K562 (cell line): Measurements from ENCODE around the gene HSPA1L. TPM values are rescaled to one million over a fixed set of nuclear protein-coding genes. Genes with fewer than 3 reads are reported as not detected.
A peak's percentile ranks its signal among the peaks of the same experiment; 100 is the strongest.

Experiments used
- ARID3A ChIP-seq: IDR thresholded peaks from 2 replicates; pipeline ENCODE4 v1.6.1; 2012; ENCODE audit warnings: low read depth, low read length, improper control_type of control experiment, borderline replicate concordance
- CEBPB ChIP-seq: fragments of 450-650 bp; IDR thresholded peaks from 2 replicates; pipeline ENCODE4 v1.6.1; 2016; ENCODE audit warnings: missing genetic modification characterization, missing compliant biosample characterization
- COPS2 ChIP-seq: fragments of 450-650 bp; conservative IDR thresholded peaks from 2 replicates; pipeline ENCODE4 v1.6.1; 2016; ENCODE audit warnings: mild to moderate bottlenecking, moderate library complexity
- CREB1 ChIP-seq, 2 experiments: sonication (generic) in 1 of 2; formaldehyde crosslinking in 1 of 2; IDR thresholded peaks; 2 replicates each; pipeline versions ENCODE4 v1.6.1 to v1.8.0; 2012 to 2022; ENCODE audit warnings: inconsistent platforms in 1 of 2, mild to moderate bottlenecking in 1 of 2, missing genetic modification reagents in 1 of 2, moderate library complexity in 1 of 2
- FOXA1 ChIP-seq: fragments of 450-650 bp; IDR thresholded peaks from 2 replicates; pipeline ENCODE4 v1.6.1; 2016; ENCODE audit warnings: mild to moderate bottlenecking, borderline replicate concordance
- FOXK1 ChIP-seq: sonication (generic); formaldehyde crosslinking; IDR thresholded peaks from 2 replicates; pipeline ENCODE4 v1.8.0; 2022; ENCODE audit warnings: missing genetic modification reagents, mild to moderate bottlenecking, borderline replicate concordance
- HCFC1 ChIP-seq: IDR thresholded peaks from 2 replicates; pipeline ENCODE4 v1.6.1; 2012; ENCODE audit warnings: low read depth, low read length, improper control_type of control experiment
- HIVEP1 ChIP-seq: fragments of 250-450 bp; sonication (Bioruptor Pico); IDR thresholded peaks from 2 replicates; pipeline ENCODE4 v1.4.0; 2020; ENCODE audit warnings: mild to moderate bottlenecking
- HMGN3 ChIP-seq: IDR thresholded peaks from 2 replicates; pipeline ENCODE4 v1.6.1; 2011; ENCODE audit warnings: borderline replicate concordance, low read depth, mild to moderate bottlenecking, mixed read lengths, low read length; ENCODE audit not compliant: insufficient read length; ENCODE audit errors: extremely low read depth
- MXI1 ChIP-seq: IDR thresholded peaks from 2 replicates; pipeline ENCODE4 v1.6.1; 2011; ENCODE audit warnings: low read depth, mild to moderate bottlenecking, improper control_type of control experiment, low read length
- NFRKB ChIP-seq: fragments of 450-650 bp; IDR thresholded peaks from 2 replicates; pipeline ENCODE4 v1.6.1; 2016; ENCODE audit warnings: low read depth
- POLR3A ChIP-seq: IDR thresholded peaks from 2 replicates; pipeline ENCODE4 v1.6.1; 2011; ENCODE audit warnings: borderline replicate concordance, mild to moderate bottlenecking, moderate library complexity; ENCODE audit not compliant: insufficient read length, insufficient read depth; ENCODE audit errors: extremely low read depth
- POU5F1 ChIP-seq: fragments of 150-350 bp; IDR thresholded peaks from 2 replicates; pipeline ENCODE4 v1.6.1; 2014; ENCODE audit warnings: borderline replicate concordance, low read length, low read depth, mild to moderate bottlenecking; ENCODE audit not compliant: partially characterized antibody
- RAD21 ChIP-seq, 2 experiments: fragments of 250-450 bp in 1 of 2; fragments of 450-650 bp in 1 of 2; sonication (Bioruptor Pico) in 1 of 2; formaldehyde crosslinking in 1 of 2; IDR thresholded peaks in 1 of 2; conservative IDR thresholded peaks in 1 of 2; 2 replicates each; pipeline versions ENCODE4 v1.4.0 to v1.8.0; 2020 to 2022; ENCODE audit warnings: mild to moderate bottlenecking in 2 of 2, moderate library complexity in 1 of 2
- RAD51 ChIP-seq: fragments of 450-650 bp; IDR thresholded peaks from 2 replicates; pipeline ENCODE4 v1.7.1; 2016; ENCODE audit warnings: low read depth, mild to moderate bottlenecking, borderline replicate concordance
- RBFOX2 ChIP-seq: fragments of 200-400 bp; formaldehyde crosslinking; IDR thresholded peaks from 2 replicates; pipeline ENCODE4 v1.6.1; 2017; ENCODE audit warnings: low read depth, mild to moderate bottlenecking, low read length, moderate library complexity
- RCOR1 ChIP-seq, 2 experiments: IDR thresholded peaks; 2 replicates each; pipeline ENCODE4 v1.6.1; 2012; ENCODE audit warnings: low read depth in 2 of 2, low read length in 2 of 2, borderline replicate concordance in 1 of 2, improper control_type of control experiment in 1 of 2
- RFX1 ChIP-seq: fragments of 450-650 bp; IDR thresholded peaks from 2 replicates; pipeline ENCODE4 v1.6.1; 2016; ENCODE audit warnings: mild to moderate bottlenecking, moderate library complexity
- RNF2 ChIP-seq: sonication (generic); IDR thresholded peaks from 2 replicates; pipeline ENCODE4 v1.6.1; 2016
- TAF9B ChIP-seq: fragments of 450-650 bp; IDR thresholded peaks from 2 replicates; pipeline ENCODE4 v1.6.1; 2018; ENCODE audit warnings: mild to moderate bottlenecking; ENCODE audit not compliant: partially characterized antibody
- TCF15 ChIP-seq: fragments of 250-450 bp; sonication (Bioruptor Pico); IDR thresholded peaks from 2 replicates; pipeline ENCODE4 v1.8.0; 2022; ENCODE audit warnings: moderate library complexity, mild to moderate bottlenecking, inconsistent platforms
- TEAD4 ChIP-seq, 2 experiments: sonication (generic) in 1 of 2; formaldehyde crosslinking in 1 of 2; IDR thresholded peaks; 2 replicates each; pipeline versions ENCODE4 v1.6.1 to v1.8.0; 2012 to 2022; ENCODE audit warnings: borderline replicate concordance in 1 of 2, inconsistent platforms in 1 of 2, low read length in 1 of 2, mild to moderate bottlenecking in 1 of 2, missing genetic modification reagents in 1 of 2
- TRIM25 ChIP-seq: fragments of 450-650 bp; IDR thresholded peaks from 2 replicates; pipeline ENCODE4 v1.7.0; 2016; ENCODE audit warnings: borderline replicate concordance
- ZKSCAN1 ChIP-seq: fragments of 150-350 bp; IDR thresholded peaks from 2 replicates; pipeline ENCODE4 v1.6.1; 2016; ENCODE audit warnings: low read depth, low read length
- ZNF174 ChIP-seq: fragments of 250-450 bp; sonication (Bioruptor Pico); IDR thresholded peaks from 2 replicates; pipeline ENCODE4 v1.4.0; 2020; ENCODE audit warnings: mild to moderate bottlenecking
- polyA plus RNA-seq, 8 experiments: library from polyadenylated mRNA; depleted of rRNA in 4 of 8; stranded (reverse) in 5 of 8; unstranded in 3 of 8; fragments of >200 nt; fragmentation: Nextera tagmentation in 2 of 8; fragmentation: Illumina TruSeq in 1 of 8; extraction: Ambion mirVana in 2 of 8; extraction: Trizol in 1 of 8; gene quantifications; 2 replicates each; pipeline versions ENCODE4 v1.2.1 to v1.2.3, GENCODE V29; 2011 to 2014; ENCODE audit warnings: inconsistent platforms in 1 of 8, missing spikeins in 1 of 8
- total RNA-seq, 7 experiments: library from RNA; depleted of rRNA in 6 of 7; stranded (reverse); fragments of >200 nt in 6 of 7; fragmentation: Illumina TruSeq in 2 of 7; extraction: Trizol in 2 of 7; gene quantifications; 2 replicates each; pipeline versions ENCODE4 v1.2.1 to v1.2.3, GENCODE V29; 2011 to 2021; ENCODE audit warnings: low replicate concordance in 1 of 7

The HSPA1L gene
- total and polyA plus RNA-seq, 9 of the 15 experiments (the other 6 are each of a cell fraction or from before 2014, with no cell fraction given), result 0.14 to 2.1 (median 1.3) TPM

- TF ChIP-seq TCF15 (CRISPR knock-in tag) (no peak), MXI1 (no peak), RAD21 (CRISPR knock-in tag; conservative IDR thresholded peaks at IDR 0.05 in 1 of 2, IDR thresholded peaks at IDR 0.05 in 1 of 2) (no peak), CEBPB (tag) (no peak), HCFC1 (no peak), TAF9B (no peak), TRIM25 (no peak), ZKSCAN1 (no peak), RCOR1 (IDR thresholded peaks at IDR 0.05; ENCODE audit: borderline replicate concordance in 1 of 2, low read depth in 2 of 2, low read length in 2 of 2) (no peak), RBFOX2 (0 out of 2 replicates have a peak, but pooled peaks have one; percentile 29), FOXK1 (no peak), NFRKB (no peak), POU5F1 (no peak), RFX1 (no peak), POLR3A (no peak), ARID3A (no peak), HMGN3 (peak; percentile 30), CREB1 (IDR thresholded peaks at IDR 0.05) (no peak), CREB1 (CRISPR knock-in tag; IDR thresholded peaks at IDR 0.05) (no peak), COPS2 (no peak), HIVEP1 (no peak), RAD51 (no peak), RNF2 (no peak), ZNF174 (no peak), FOXA1 (no peak), TEAD4 (IDR thresholded peaks at IDR 0.05; ENCODE audit: low read length) (no peak), TEAD4 (CRISPR knock-in tag; IDR thresholded peaks at IDR 0.05; ENCODE audit: borderline replicate concordance) (no peak)
Measured at GRCh38 chr6:31775633-31776484, 39.2 kb downstream of the HSPA1L start (continued).
